NB4 (cell line): ENCODE measurements around the gene ADAM12.

Experiments
- CTCF ChIP-seq: IDR thresholded peaks from one replicate; pipeline ENCODE4 v1.5.1; 2012; ENCODE audit warnings: low read depth, low read length
- MYC ChIP-seq: IDR thresholded peaks from 2 replicates; pipeline ENCODE4 v1.6.1; 2011; ENCODE audit warnings: low read depth, low read length
- POLR2A ChIP-seq: IDR thresholded peaks from 2 replicates; pipeline ENCODE4 v1.6.1; 2011; ENCODE audit warnings: mild to moderate bottlenecking; ENCODE audit not compliant: insufficient read length; ENCODE audit errors: extremely low read depth
- TF ChIP-seq, protein P1 (sequence below): IDR thresholded peaks from 2 replicates; pipeline ENCODE4 v1.6.1; 2011; ENCODE audit warnings: low read depth, low read length

- TF ChIP-seq CTCF (no peak), POLR2A (no peak), MYC (no peak)
- TF ChIP-seq, protein P1, sequence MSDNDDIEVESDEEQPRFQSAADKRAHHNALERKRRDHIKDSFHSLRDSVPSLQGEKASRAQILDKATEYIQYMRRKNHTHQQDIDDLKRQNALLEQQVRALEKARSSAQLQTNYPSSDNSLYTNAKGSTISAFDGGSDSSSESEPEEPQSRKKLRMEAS = no peak
Measured at GRCh38 chr10:126409821-126410220, 21.5 kb upstream of the ADAM12 start.
